Activated B cell treated with CpG ODN at 0.5 μM for 24 hours (primary cell): Measurements from ENCODE around the gene PCSK4. TPM values are rescaled to one million over a fixed set of nuclear protein-coding genes. Genes with fewer than 3 reads are reported as not detected.

Experiments used
- ATAC-seq: fragments of 200-7000 bp; cut with Tn5 transposase; one replicate; pipeline ENCODE4 v1.10.0; 2021; ENCODE audit warnings: low read depth, mild to moderate bottlenecking, moderate library complexity
- CTCF ChIA-PET: fragments of 350-600 bp; sonication (Branson Sonifier 250); formaldehyde crosslinking; loops from one replicate; lab custom pipeline; 2021; ENCODE audit warnings: antibody characterized with exemption; lab: Charles Lee
- POLR2A ChIA-PET: fragments of 350-600 bp; sonication (Branson Sonifier 250); formaldehyde crosslinking; loops from one replicate; lab custom pipeline; 2021; ENCODE audit warnings: antibody characterized with exemption; lab: Charles Lee
- DNase-seq: peaks from one replicate; pipeline ENCODE4 v3.0.0; 2022
- H3K27ac Mint-ChIP-seq: one replicate; pipeline ENCODE4 v1.8.0; 2020; ENCODE audit warnings: mixed read lengths
- H3K27me3 Mint-ChIP-seq: one replicate; pipeline ENCODE4 v1.8.0; 2021; ENCODE audit warnings: mixed read lengths
- H3K36me3 Mint-ChIP-seq: one replicate; pipeline ENCODE4 v1.8.0; 2021; ENCODE audit warnings: low read depth, mixed read lengths
- H3K4me1 Mint-ChIP-seq: one replicate; pipeline ENCODE4 v1.8.0; 2021; ENCODE audit warnings: mixed read lengths
- H3K4me3 Mint-ChIP-seq: one replicate; pipeline ENCODE4 v1.8.0; 2020; ENCODE audit warnings: mild to moderate bottlenecking, mixed read lengths
- H3K9me3 Mint-ChIP-seq: one replicate; pipeline ENCODE4 v1.8.0; 2020; ENCODE audit warnings: mixed read lengths
- intact Hi-C: fragments of 100-400 bp; cut with micrococcal nuclease; formaldehyde crosslinking; loops from one replicate; pipeline ENCODE4 v1.15.1; 2024
- total RNA-seq: library from RNA; stranded (reverse); gene quantifications from 2 replicates; pipeline ENCODE4 v1.2.3, GENCODE V29; 2022
- TF ChIP-seq, protein P1 (sequence below): fragments of 200-600 bp; IDR thresholded peaks from one replicate; pipeline ENCODE4 v1.8.0; 2022; ENCODE audit warnings: antibody characterized with exemption, mild to moderate bottlenecking

The PCSK4 gene
- total RNA-seq, 1 donor from 2014 or later = 1.3 TPM

DNA sequence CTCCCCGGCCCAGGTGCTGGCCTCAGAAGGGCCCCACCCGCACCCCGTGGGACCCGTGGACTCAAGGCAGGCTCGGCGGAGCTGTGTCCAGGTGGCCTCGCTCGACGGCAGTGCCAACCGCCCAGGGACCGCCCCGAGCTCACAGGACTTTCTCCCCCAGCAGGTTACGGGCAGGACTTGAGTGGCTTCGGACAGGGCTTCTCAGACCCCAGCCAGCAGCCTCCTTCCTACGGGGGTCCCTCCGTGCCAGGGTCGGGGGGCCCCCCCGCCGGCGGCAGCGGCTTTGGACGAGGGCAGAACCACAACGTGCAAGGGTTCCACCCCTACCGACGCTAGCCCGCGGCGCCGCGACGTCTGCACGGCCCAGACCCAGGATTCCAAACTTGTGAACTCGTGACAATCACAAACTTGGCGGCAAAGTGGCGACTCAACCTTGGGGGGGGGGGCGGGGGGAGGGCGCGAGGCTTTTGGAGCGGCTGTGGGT, 55.5 kb downstream of the PCSK4 start:
- peaks cover 42% of the 10 kb centered on the region for H3K36me3 Mint-ChIP-seq
- no peak for ATAC-seq
- no peak overlapping the region for H3K27ac Mint-ChIP-seq
- no peaks in the 10 kb centered on the region for H3K9me3 Mint-ChIP-seq
- ChIA-PET CTCF (no interaction called here), POLR2A (interaction anchor here (2.2 kb wide), 1 partner anchor 26 kb away, joined by 17 read pairs; no protein-coding TSS in a partner anchor)
- TF ChIP-seq, protein P1, sequence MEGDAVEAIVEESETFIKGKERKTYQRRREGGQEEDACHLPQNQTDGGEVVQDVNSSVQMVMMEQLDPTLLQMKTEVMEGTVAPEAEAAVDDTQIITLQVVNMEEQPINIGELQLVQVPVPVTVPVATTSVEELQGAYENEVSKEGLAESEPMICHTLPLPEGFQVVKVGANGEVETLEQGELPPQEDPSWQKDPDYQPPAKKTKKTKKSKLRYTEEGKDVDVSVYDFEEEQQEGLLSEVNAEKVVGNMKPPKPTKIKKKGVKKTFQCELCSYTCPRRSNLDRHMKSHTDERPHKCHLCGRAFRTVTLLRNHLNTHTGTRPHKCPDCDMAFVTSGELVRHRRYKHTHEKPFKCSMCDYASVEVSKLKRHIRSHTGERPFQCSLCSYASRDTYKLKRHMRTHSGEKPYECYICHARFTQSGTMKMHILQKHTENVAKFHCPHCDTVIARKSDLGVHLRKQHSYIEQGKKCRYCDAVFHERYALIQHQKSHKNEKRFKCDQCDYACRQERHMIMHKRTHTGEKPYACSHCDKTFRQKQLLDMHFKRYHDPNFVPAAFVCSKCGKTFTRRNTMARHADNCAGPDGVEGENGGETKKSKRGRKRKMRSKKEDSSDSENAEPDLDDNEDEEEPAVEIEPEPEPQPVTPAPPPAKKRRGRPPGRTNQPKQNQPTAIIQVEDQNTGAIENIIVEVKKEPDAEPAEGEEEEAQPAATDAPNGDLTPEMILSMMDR = no peak
- no peak overlapping the region for H3K4me3 Mint-ChIP-seq
- no peaks in the 10 kb centered on the region for H3K27me3 Mint-ChIP-seq
- H3K4me1 Mint-ChIP-seq = peaks cover 14% of the 10 kb centered on the region
- intact Hi-C loops = no loop called here
- no peak for DNase-seq

DNA sequence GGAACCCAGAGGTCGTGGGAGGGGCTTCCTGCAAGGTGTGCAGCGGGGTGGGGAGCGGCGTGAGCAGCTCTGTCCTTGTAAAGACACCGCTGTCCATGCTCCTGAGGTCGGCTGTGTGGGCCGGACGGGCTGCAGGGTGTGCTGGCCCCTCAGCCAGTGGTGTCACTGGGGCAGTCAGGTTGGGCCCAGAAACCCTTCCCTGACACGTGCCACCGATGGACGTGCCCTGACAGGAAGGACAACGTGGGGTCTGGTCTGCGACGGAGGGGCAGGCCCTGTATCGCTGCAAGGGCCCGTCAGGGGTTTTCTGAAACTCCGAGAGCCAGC, 56.1 kb downstream of the PCSK4 start:
- TF ChIP-seq, protein P1 = no peak
- H3K27me3 Mint-ChIP-seq = no peaks in the 10 kb centered on the region
- ATAC-seq = no peak
- DNase-seq = no peak
- POLR2A ChIA-PET = interaction anchor here (2.2 kb wide), 1 partner anchor 25 kb away, joined by 17 read pairs; no protein-coding TSS in a partner anchor
- no peaks in the 10 kb centered on the region for H3K9me3 Mint-ChIP-seq
- no peak overlapping the region for H3K4me3 Mint-ChIP-seq
- CTCF ChIA-PET = no interaction called here
- no peak overlapping the region for H3K27ac Mint-ChIP-seq
- intact Hi-C loops = no loop called here
- peaks cover 40% of the 10 kb centered on the region for H3K36me3 Mint-ChIP-seq
- peaks cover 9% of the 10 kb centered on the region for H3K4me1 Mint-ChIP-seq

DNA sequence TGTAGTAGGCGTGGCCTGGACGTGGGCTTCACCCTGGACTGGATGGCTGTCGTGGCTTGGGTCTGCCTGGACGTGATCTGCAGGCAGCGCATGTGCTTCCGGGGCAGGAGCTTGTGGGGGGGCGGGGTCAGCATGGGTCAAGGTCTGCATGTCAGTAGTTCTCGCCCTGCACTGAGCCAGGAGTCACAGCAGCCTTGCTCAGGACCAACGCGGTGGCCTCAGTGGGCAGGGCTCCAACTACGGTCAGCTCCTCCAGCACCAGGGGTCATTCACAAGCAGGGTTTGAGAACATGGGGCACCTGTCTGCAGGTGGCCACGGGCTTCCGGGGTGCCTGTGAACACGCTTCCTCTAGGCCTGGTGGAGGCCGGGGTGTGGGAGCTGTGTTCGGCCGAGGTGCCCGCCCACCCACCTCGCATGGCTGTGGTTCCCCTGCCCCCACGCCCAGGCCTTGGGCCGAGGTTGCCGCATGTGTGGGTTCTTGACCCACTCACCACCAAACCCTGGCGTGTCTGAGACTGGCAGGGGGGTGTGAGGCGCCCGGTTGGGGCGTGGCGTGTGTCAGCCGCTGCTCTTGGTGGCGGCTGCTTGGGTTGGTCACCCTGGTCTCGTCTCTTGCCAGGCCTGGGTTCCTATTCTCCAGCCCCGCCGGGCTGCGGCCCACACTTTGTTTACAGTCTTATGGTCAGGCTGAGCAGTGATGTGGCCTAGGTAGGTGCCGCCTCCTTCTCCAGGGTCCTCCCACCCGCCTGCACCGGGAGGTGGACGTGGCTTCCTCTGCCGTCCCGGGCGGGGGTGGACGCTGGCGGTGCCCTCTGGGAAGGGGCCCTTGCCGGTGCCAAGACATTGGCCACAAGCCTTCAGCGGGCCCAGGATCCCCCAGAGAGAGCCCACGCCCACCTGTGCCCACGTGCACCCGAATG, 56.8 kb downstream of the PCSK4 start:
- Mint-ChIP-seq H3K36me3 (peaks cover 41% of the 10 kb centered on the region), H3K27ac (no peak overlapping the region), H3K27me3 (no peaks in the 10 kb centered on the region), H3K9me3 (no peaks in the 10 kb centered on the region), H3K4me1 (peaks cover 8% of the 10 kb centered on the region), H3K4me3 (no peak overlapping the region)
- intact Hi-C loops = no loop called here
- ChIA-PET CTCF (no interaction called here), POLR2A (interaction anchor here (0.9 kb wide), 1 partner anchor 25 kb away, joined by 3 read pairs; no protein-coding TSS in a partner anchor)
- TF ChIP-seq, protein P1 = no peak
- ATAC-seq = no peak
- DNase-seq = no peak

DNA sequence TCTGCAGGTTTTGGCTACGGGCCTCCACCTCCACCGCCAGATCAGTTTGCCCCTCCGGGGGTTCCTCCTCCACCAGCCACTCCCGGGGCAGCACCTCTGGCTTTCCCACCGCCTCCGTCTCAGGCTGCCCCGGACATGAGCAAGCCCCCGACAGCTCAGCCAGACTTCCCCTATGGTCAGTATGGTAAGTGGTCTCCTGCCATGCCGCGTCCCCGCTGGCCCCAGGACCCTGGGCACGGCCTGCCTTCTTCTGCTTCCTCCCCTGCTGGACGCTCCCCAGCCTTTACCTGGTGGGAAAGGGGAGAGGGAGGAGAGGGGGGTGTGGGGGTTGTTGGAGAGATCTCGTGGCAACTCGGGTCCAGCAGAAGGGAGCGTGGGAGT, 57.7 kb downstream of the PCSK4 start:
- Mint-ChIP-seq H3K4me3 (no peak overlapping the region), H3K4me1 (no peaks in the 10 kb centered on the region), H3K27me3 (no peaks in the 10 kb centered on the region), H3K27ac (no peak overlapping the region), H3K9me3 (no peaks in the 10 kb centered on the region), H3K36me3 (peaks cover 45% of the 10 kb centered on the region)
- no peak for ATAC-seq
- no peak for DNase-seq
- intact Hi-C loops = no loop called here
- CTCF ChIA-PET = no interaction called here
- TF ChIP-seq, protein P1 = no peak
- POLR2A ChIA-PET = interaction anchor here (0.9 kb wide), 1 partner anchor 24 kb away, joined by 3 read pairs; no protein-coding TSS in a partner anchor

DNA sequence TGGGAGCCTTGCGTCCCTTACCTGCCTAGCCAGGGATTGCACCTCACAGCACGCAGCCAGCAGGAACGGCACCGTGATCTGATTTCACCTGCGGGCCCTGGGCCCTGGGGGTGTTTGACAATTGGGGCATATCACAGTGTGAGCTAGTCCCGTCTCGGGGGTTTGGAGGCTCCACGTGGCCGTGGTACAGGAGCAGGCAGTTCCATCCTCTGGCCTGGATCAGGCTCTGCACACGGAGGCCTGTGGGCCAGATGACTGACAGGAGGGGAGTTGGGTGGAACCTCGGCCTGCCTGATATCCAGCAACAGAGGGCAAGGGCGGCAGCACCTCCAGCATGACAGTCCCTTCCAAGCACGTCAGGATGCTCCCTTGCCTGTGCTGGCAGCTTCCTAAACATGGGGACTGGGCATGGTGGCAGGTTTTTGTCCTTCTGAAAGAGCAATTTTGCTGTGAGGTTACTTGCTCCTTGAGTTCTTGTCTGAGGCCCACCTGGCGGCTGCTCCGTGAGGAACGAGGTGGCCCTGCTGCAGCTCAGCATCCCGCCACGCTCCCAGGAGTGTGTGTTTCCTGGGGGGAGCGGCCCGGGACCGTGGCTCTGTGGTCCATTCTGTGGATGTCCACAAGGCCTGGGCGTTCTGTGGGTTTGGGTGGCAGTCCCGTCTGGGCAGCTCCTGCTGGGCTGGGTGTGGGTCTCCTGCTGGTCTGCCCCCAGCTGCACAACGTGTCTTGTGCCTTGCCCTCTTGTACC, 58.2 kb downstream of the PCSK4 start:
- intact Hi-C loops = no loop called here
- Mint-ChIP-seq H3K27ac (no peak overlapping the region), H3K27me3 (no peaks in the 10 kb centered on the region), H3K9me3 (no peaks in the 10 kb centered on the region), H3K4me1 (no peaks in the 10 kb centered on the region), H3K36me3 (peaks cover 50% of the 10 kb centered on the region), H3K4me3 (no peak overlapping the region)
- no peak for ATAC-seq
- ChIA-PET CTCF (no interaction called here), POLR2A (interaction anchor here (0.7 kb wide), 1 partner anchor 13 kb away, joined by 4 read pairs; no protein-coding TSS in a partner anchor)
- TF ChIP-seq, protein P1 = no peak
- DNase-seq = no peak
